H1 (cell line): ENCODE results near the gene ANKRD40CL. TPM values are rescaled to one million over a fixed set of nuclear protein-coding genes. Genes with fewer than 3 reads are reported as not detected.

Experiments
- CTCF ChIA-PET: fragments of 300-600 bp; sonication (Branson Sonifier 250); formaldehyde crosslinking; loops from one replicate; lab custom pipeline; 2021; ENCODE audit not compliant: partially characterized antibody; lab: Charles Lee
- POLR2A ChIA-PET: fragments of 300-600 bp; sonication (Branson Sonifier 250); formaldehyde crosslinking; loops from one replicate; lab custom pipeline; 2021; ENCODE audit warnings: inconsistent platforms; ENCODE audit not compliant: partially characterized antibody; lab: Charles Lee
- DNase-seq, 2 experiments: peaks; one replicate each; pipeline versions ENCODE4 v3.0.0 to v3.0.0-alpha.2; 2010 to 2022; ENCODE audit warnings: low spot score in 2 of 2, low read depth in 1 of 2, mixed read lengths in 1 of 2
- FAIRE-seq: peaks from 2 replicates; lab custom pipeline; 2011; peaks lifted over from hg19 to GRCh38; lab: Jason Lieb, UNC
- H2AFZ ChIP-seq: 2 replicates; pipeline ENCODE4 v1.8.1; 2012; ENCODE audit warnings: low read length, inconsistent platforms
- H2AK5ac ChIP-seq: 2 replicates; pipeline ENCODE4 v1.6.1; 2013; ENCODE audit warnings: low read depth, low read length
- H2BK120ac ChIP-seq: replicated peaks from 2 replicates; pipeline ENCODE3; 2013; ENCODE audit warnings: low read depth, low read length, inconsistent platforms
- H2BK12ac ChIP-seq: 2 replicates; pipeline ENCODE4 v1.6.1; 2013; ENCODE audit warnings: low read depth, low read length
- H2BK15ac ChIP-seq: 2 replicates; pipeline ENCODE4 v1.6.1; 2013; ENCODE audit warnings: low read length
- H2BK20ac ChIP-seq: 2 replicates; pipeline ENCODE4 v1.6.1; 2013; ENCODE audit warnings: low read length
- H2BK5ac ChIP-seq: 2 replicates; pipeline ENCODE4 v1.6.1; 2013; ENCODE audit warnings: low read depth, low read length
- H3K14ac ChIP-seq: 2 replicates; pipeline ENCODE4 v1.6.1; 2013; ENCODE audit warnings: inconsistent platforms; ENCODE audit not compliant: insufficient read length
- H3K18ac ChIP-seq: 2 replicates; pipeline ENCODE4 v1.6.1; 2013; ENCODE audit warnings: low read length; ENCODE audit errors: extremely low read depth
- H3K23ac ChIP-seq: 2 replicates; pipeline ENCODE4 v1.6.1; 2013; ENCODE audit warnings: inconsistent platforms; ENCODE audit not compliant: insufficient read length
- H3K23me2 ChIP-seq: 2 replicates; pipeline ENCODE4 v1.6.1; 2013; ENCODE audit warnings: low read depth, low read length
- H3K27ac ChIP-seq: 2 replicates; pipeline ENCODE4 v1.6.1; 2011; ENCODE audit warnings: low read depth, low read length, inconsistent platforms
- H3K27me3 ChIP-seq, 4 experiments: replicated peaks in 1 of 4; 1 replicate in 1 of 4; 2 replicates in 3 of 4; pipeline versions ENCODE4 v1.6.1 to v1.8.1; 2011 to 2013; ENCODE audit warnings: low read length in 3 of 4, mild to moderate bottlenecking in 3 of 4, inconsistent platforms in 2 of 4, mixed read lengths in 2 of 4, moderate library complexity in 1 of 4; ENCODE audit not compliant: control insufficient read depth in 3 of 4, insufficient read depth in 3 of 4; ENCODE audit errors: extremely low read depth in 1 of 4
- H3K36me3 ChIP-seq, 4 experiments: 2 replicates each; pipeline versions ENCODE4 v1.6.1 to v1.8.1; 2011 to 2013; ENCODE audit warnings: mild to moderate bottlenecking in 4 of 4, low read length in 3 of 4, moderate library complexity in 2 of 4, control low read depth in 1 of 4, inconsistent platforms in 1 of 4; ENCODE audit not compliant: insufficient read depth in 4 of 4, control insufficient read depth in 2 of 4
- H3K4ac ChIP-seq: replicated peaks from 2 replicates; pipeline ENCODE3; 2013; ENCODE audit warnings: low read length, low read depth, mixed read lengths, inconsistent platforms; ENCODE audit not compliant: insufficient read length
- H3K4me1 ChIP-seq, 4 experiments: replicated peaks in 1 of 4; 1 replicate in 1 of 4; 2 replicates in 3 of 4; pipeline versions ENCODE4 v1.6.1 to v1.8.1; 2011 to 2013; ENCODE audit warnings: low read length in 3 of 4, inconsistent platforms in 2 of 4, mixed read lengths in 1 of 4; ENCODE audit not compliant: insufficient read depth in 4 of 4, control insufficient read depth in 3 of 4
- H3K4me2 ChIP-seq, 2 experiments: 2 replicates each; pipeline versions ENCODE4 v1.6.1 to v1.8.1; 2011 to 2013; ENCODE audit warnings: low read depth in 2 of 2, low read length in 2 of 2, control low read depth in 1 of 2, inconsistent platforms in 1 of 2, mild to moderate bottlenecking in 1 of 2; ENCODE audit not compliant: insufficient read depth in 1 of 2
- H3K4me3 ChIP-seq, 4 experiments: fragments of 200-600, 300-600 bp in 1 of 4; sonication (generic), shearing (Covaris generic), sonication (Bioruptor Twin) in 1 of 4; 2 replicates each; pipeline versions ENCODE4 v1.5.1 to v1.8.1; 2011 to 2016; ENCODE audit warnings: low read length in 4 of 4, low read depth in 3 of 4, control low read depth in 2 of 4, inconsistent platforms in 2 of 4, mild to moderate bottlenecking in 2 of 4, mixed read lengths in 1 of 4, moderate library complexity in 1 of 4; ENCODE audit not compliant: insufficient read depth in 2 of 4; ENCODE audit errors: extremely low read depth in 1 of 4
- H3K56ac ChIP-seq: replicated peaks from 2 replicates; pipeline ENCODE3; 2013; ENCODE audit warnings: low read depth, mild to moderate bottlenecking, mixed read lengths, low read length, inconsistent platforms; ENCODE audit not compliant: insufficient read length
- H3K79me1 ChIP-seq: 2 replicates; pipeline ENCODE4 v1.6.1; 2013; ENCODE audit warnings: low read depth, low read length, control low read depth
- H3K79me2 ChIP-seq, 2 experiments: 2 replicates each; pipeline versions ENCODE4 v1.6.1 to v1.8.1; 2012 to 2013; ENCODE audit warnings: low read length in 2 of 2, mild to moderate bottlenecking in 2 of 2, inconsistent platforms in 1 of 2; ENCODE audit not compliant: insufficient read depth in 2 of 2, control insufficient read depth in 1 of 2
- H3K9ac ChIP-seq, 4 experiments: replicated peaks in 1 of 4; 1 replicate in 1 of 4; 2 replicates in 3 of 4; pipeline versions ENCODE4 v1.6.1 to v1.8.1; 2011 to 2013; ENCODE audit warnings: low read depth in 3 of 4, low read length in 3 of 4, control low read depth in 2 of 4, mild to moderate bottlenecking in 2 of 4, moderate library complexity in 2 of 4, inconsistent platforms in 1 of 4; ENCODE audit errors: extremely low read depth in 1 of 4
- H3K9me3 ChIP-seq, 2 experiments: 2 replicates each; pipeline versions ENCODE4 v1.6.1 to v1.8.1; 2012 to 2013; ENCODE audit warnings: mild to moderate bottlenecking in 2 of 2, moderate library complexity in 2 of 2, control low read depth in 1 of 2, inconsistent platforms in 1 of 2, low read depth in 1 of 2, low read length in 1 of 2, mixed read lengths in 1 of 2; ENCODE audit not compliant: insufficient read depth in 2 of 2
- H4K20me1 ChIP-seq, 2 experiments: replicated peaks in 1 of 2; 2 replicates each; pipeline versions ENCODE3 to v1.8.1; 2011 to 2013; ENCODE audit warnings: inconsistent platforms in 2 of 2, low read length in 2 of 2, mild to moderate bottlenecking in 1 of 2; ENCODE audit not compliant: insufficient read depth in 2 of 2, control insufficient read depth in 1 of 2
- H4K5ac ChIP-seq: 2 replicates; pipeline ENCODE4 v1.6.1; 2013; ENCODE audit warnings: low read length, low read depth, mixed read lengths, inconsistent platforms; ENCODE audit not compliant: insufficient read length
- H4K8ac ChIP-seq: 2 replicates; pipeline ENCODE4 v1.8.0; 2013; ENCODE audit warnings: mild to moderate bottlenecking, moderate library complexity, low read length, inconsistent platforms; ENCODE audit not compliant: insufficient read depth; ENCODE audit errors: extremely low read depth
- H4K91ac ChIP-seq: replicated peaks from 2 replicates; pipeline ENCODE3; 2013; ENCODE audit warnings: low read length, mixed read lengths, inconsistent platforms; ENCODE audit not compliant: insufficient read length
- ASH2L ChIP-seq: fragments of 200-600, 300-600 bp; sonication (generic); IDR thresholded peaks from one replicate; pipeline ENCODE4 v1.7.1; 2017; ENCODE audit warnings: low read length
- CBX5 ChIP-seq: fragments of 300-800, 300-1000 bp; sonication (generic); IDR thresholded peaks from 2 replicates; pipeline ENCODE4 v1.7.1; 2016; ENCODE audit warnings: antibody characterized with exemption, low read length, low read depth
- CEBPB ChIP-seq: IDR thresholded peaks from 2 replicates; pipeline ENCODE4 v1.6.1; 2012; ENCODE audit warnings: low read depth, low read length
- KDM1A ChIP-seq: fragments of 200-600, 300-600 bp; sonication (generic); IDR thresholded peaks from 2 replicates; pipeline ENCODE4 v1.7.1; 2016; ENCODE audit warnings: mild to moderate bottlenecking, low read length, borderline replicate concordance
- KDM5A ChIP-seq: fragments of 200-600 bp; IDR thresholded peaks from 2 replicates; pipeline ENCODE4 v1.7.1; 2012; ENCODE audit warnings: mild to moderate bottlenecking, low read length, inconsistent platforms, mixed read lengths
- RAD21 ChIP-seq, 2 experiments: IDR thresholded peaks in 1 of 2; conservative IDR thresholded peaks in 1 of 2; 2 replicates each; pipeline ENCODE4 v1.6.1; 2011; ENCODE audit warnings: low read depth in 2 of 2, low read length in 2 of 2, improper control_type of control experiment in 1 of 2, inconsistent platforms in 1 of 2, mild to moderate bottlenecking in 1 of 2, moderate library complexity in 1 of 2
- SAP30 ChIP-seq: fragments of 300-600 bp; sonication (generic); IDR thresholded peaks from 2 replicates; pipeline ENCODE4 v1.7.1; 2012; ENCODE audit warnings: low read length, moderate library complexity, mild to moderate bottlenecking, inconsistent platforms; ENCODE audit not compliant: insufficient read depth, insufficient replicate concordance
- WGBS, 2 experiments: shearing (Covaris generic) in 1 of 2; methylation state at CpG; one replicate each; pipeline versions ENCODE4 v1.1.6 to v1.1.7; 2013 to 2015; ENCODE audit warnings: low lambda C conversion rate in 2 of 2, mixed read lengths in 2 of 2, inconsistent platforms in 1 of 2, low coverage in 1 of 2, missing lambda C conversion rate in 1 of 2; ENCODE audit not compliant: insufficient replicate concordance in 2 of 2, insufficient coverage in 1 of 2, insufficient read length in 1 of 2; ENCODE audit errors: extremely low coverage in 1 of 2, missing lambda C conversion rate in 1 of 2; 5-methylcytosine and 5-hydroxymethylcytosine counted together
- polyA plus RNA-seq, 7 experiments: library from polyadenylated mRNA; depleted of rRNA in 3 of 7; stranded (reverse) in 5 of 7; unstranded in 2 of 7; fragments of >200 nt in 5 of 7; fragments of 200-250 nt in 2 of 7; gene quantifications; 1 replicate in 5 of 7; 2 replicates in 1 of 7; 4 replicates in 1 of 7; pipeline versions ENCODE4 v1.2.1 to v1.2.3, GENCODE V29; 2011 to 2013; ENCODE audit warnings: missing spikeins in 2 of 7, mixed read lengths in 2 of 7
- total RNA-seq: library from RNA; stranded (reverse); fragmentation: NEBNext Ultra II Directional; extraction: Animal tissue kit (Norgen Biotek cat#: 25700); gene quantifications from 2 replicates; pipeline ENCODE4 v1.2.1, GENCODE V29; 2021

The ANKRD40CL gene
- total and polyA plus RNA-seq, 2 of the 8 experiments (the other 6 are each of a cell fraction or from before 2014, with no cell fraction given), result not detected

DNA sequence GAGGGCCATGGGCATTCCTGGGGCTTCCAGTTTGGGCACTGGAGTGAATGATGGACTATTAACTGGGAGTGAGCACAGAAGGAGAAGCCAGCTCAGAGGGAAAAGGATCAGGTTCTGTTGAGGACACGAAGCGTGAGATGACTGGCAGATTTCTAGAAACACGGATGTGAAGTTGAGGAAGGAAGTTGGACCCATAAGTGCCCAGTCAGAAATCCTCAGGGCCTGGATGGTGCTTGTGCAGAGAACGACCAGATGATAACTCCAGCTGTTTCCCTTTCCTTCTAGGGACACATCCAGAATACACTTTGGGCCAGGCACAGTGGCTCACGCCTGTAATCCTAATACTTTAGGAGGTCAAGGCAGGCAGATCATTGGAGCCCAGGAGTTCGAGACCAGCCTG, 23.3 kb upstream of the ANKRD40CL start:
- Histone ChIP-seq H3K27me3 (no peaks in the 10 kb centered on the region), H3K4ac (no peak overlapping the region), H3K23ac (no peak overlapping the region), H3K56ac (no peak overlapping the region), H2AFZ (no peak overlapping the region), H2AK5ac (0 out of 2 replicates have a peak overlapping the region, but pooled peaks have one; percentile 24), H2BK120ac (no peak overlapping the region), H3K4me1 (peaks cover 0 to 5% (median 0%) of the 10 kb centered on the region in 4 experiments; a peak in 2 of 7 replicates), H3K14ac (no peak overlapping the region), H3K9me3 (no peaks in the 10 kb centered on the region), H3K9ac (no peak overlapping the region), H3K4me3 (no peak overlapping the region), H3K36me3 (no peaks in the 10 kb centered on the region), H3K27ac (no peak overlapping the region), H3K79me1 (no peaks in the 10 kb centered on the region), H4K8ac (no peak overlapping the region), H2BK5ac (0 out of 2 replicates have a peak overlapping the region, but pooled peaks have one; percentile 41), H4K20me1 (no peaks in the 10 kb centered on the region), H3K4me2 (no peak overlapping the region), H4K91ac (peak overlapping the region; percentile 70), H4K5ac (no peak overlapping the region), H2BK12ac (0 out of 2 replicates have a peak overlapping the region, but pooled peaks have one; percentile 33), H2BK20ac (0 out of 2 replicates have a peak overlapping the region, but pooled peaks have one; percentile 37), H2BK15ac (no peak overlapping the region), H3K23me2 (no peaks in the 10 kb centered on the region), H3K79me2 (no peaks in the 10 kb centered on the region), H3K18ac (no peak overlapping the region)
- no peak for FAIRE-seq
- DNase-seq, result no peak
- TF ChIP-seq RAD21 (IDR thresholded peaks at IDR 0.05 in 1 of 2, conservative IDR thresholded peaks at IDR 0.05 in 1 of 2; ENCODE audit: low read depth in 2 of 2, low read length in 2 of 2) (no peak), SAP30 (no peak), ASH2L (no peak), KDM1A (no peak), KDM5A (no peak), CEBPB (no peak), CBX5 (no peak)
- 92% methylated on average over 6 of the region's 6 CpGs; no CpG with 5 or more reads in 1 of the 2 experiments for WGBS, 2 experiments
- ChIA-PET CTCF (interaction anchor here (0.7 to 1.9 kb wide), 15 partner anchors 9 to 165 kb away, joined by 3 to 8 read pairs (median 4); no protein-coding TSS in a partner anchor), POLR2A (interaction anchor here (1.0 to 1.5 kb wide), 3 partner anchors 13 to 76 kb away, joined by 3 read pairs; no protein-coding TSS in a partner anchor)
